Cerebellar nuclear complex (tissue), 1 donor: ENCODE measurements around the gene AMBRA1.

Experiments
- DNase-seq, 2 experiments: peaks; one replicate each; lab custom pipeline; 2025; lab: John Stamatoyannopoulos, UW

Gene AMBRA1

GRCh38 chr11:46437122-46437689 is 156.6 kb downstream of the AMBRA1 start:
- peak in 1 of 2 experiments; percentile 22 for DNase-seq

- no peak for DNase-seq
Measured at GRCh38 chr11:46436113-46436512, 157.7 kb downstream of the AMBRA1 start.

GRCh38 chr11:46435679-46436078 is 158.1 kb downstream of the AMBRA1 start:
- DNase-seq, result no peak

GRCh38 chr11:46431211-46431610 is 162.6 kb downstream of the AMBRA1 start:
- no peak for DNase-seq

GRCh38 chr11:46429717-46430116 is 164.1 kb downstream of the AMBRA1 start:
- DNase-seq, result no peak

GRCh38 chr11:46427364-46427763 is 166.5 kb downstream of the AMBRA1 start:
- no peak for DNase-seq

- no peak for DNase-seq
Measured at GRCh38 chr11:46426233-46426991, 167.4 kb downstream of the AMBRA1 start.

GRCh38 chr11:46422588-46422987 is 171.2 kb downstream of the AMBRA1 start:
- DNase-seq, result no peak

GRCh38 chr11:46421257-46421880 is 172.5 kb downstream of the AMBRA1 start:
- DNase-seq, result no peak

- no peak for DNase-seq
Measured at GRCh38 chr11:46420513-46420912, 173.3 kb downstream of the AMBRA1 start.

GRCh38 chr11:46418751-46419150 is 175.1 kb downstream of the AMBRA1 start:
- DNase-seq, result no peak

- no peak for DNase-seq
Measured at GRCh38 chr11:46417711-46418110, 176.1 kb downstream of the AMBRA1 start.

GRCh38 chr11:46414879-46415278 is 178.9 kb downstream of the AMBRA1 start:
- no peak for DNase-seq

- DNase-seq, result no peak
Measured at GRCh38 chr11:46414466-46414796, 179.4 kb downstream of the AMBRA1 start.

- DNase-seq, result no peak
Measured at GRCh38 chr11:46413760-46414465, 179.9 kb downstream of the AMBRA1 start.

- no peak for DNase-seq
Measured at GRCh38 chr11:46410021-46410420, 183.8 kb downstream of the AMBRA1 start.

- no peak for DNase-seq
Measured at GRCh38 chr11:46408407-46408986, 185.3 kb downstream of the AMBRA1 start.

- DNase-seq, result no peak
Measured at GRCh38 chr11:46407635-46408034, 186.2 kb downstream of the AMBRA1 start.

GRCh38 chr11:46404476-46405017 is 189.3 kb downstream of the AMBRA1 start:
- DNase-seq, result no peak

- DNase-seq, result no peak
Measured at GRCh38 chr11:46402957-46403902, 190.6 kb downstream of the AMBRA1 start.

GRCh38 chr11:46397526-46397925 is 196.3 kb downstream of the AMBRA1 start:
- DNase-seq, result no peak
